ENCODE results near the gene APOBEC3G. TPM values are rescaled to one million over a fixed set of nuclear protein-coding genes. Genes with fewer than 3 reads are reported as not detected.

The APOBEC3G gene
- total and polyA plus RNA-seq, 4 experiments from 2014 or later = 44.5 to 110 (median 73.0) TPM

DNA sequence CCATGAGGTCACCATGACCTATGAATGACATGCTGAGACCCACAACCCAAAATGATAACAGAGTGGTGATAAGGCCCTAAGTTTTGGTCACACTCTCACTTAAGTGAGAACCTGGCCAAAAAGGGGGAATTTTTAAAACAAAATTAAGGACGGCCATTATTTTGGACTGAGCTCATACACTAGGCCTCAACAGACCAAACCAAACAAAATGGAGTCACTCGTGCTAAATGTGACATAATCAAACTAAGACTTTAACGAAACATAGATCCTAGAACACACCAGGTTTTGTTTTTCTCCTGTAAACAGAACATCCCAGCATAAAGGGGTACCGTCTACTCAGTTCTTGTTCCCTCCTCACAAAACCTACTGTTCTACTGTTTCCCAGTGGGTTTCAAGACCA lies 31.4 kb downstream of the APOBEC3G start:
- H3K4me1 ChIP-seq (ENCODE audit: insufficient read depth, low read length) = no peaks in the 10 kb centered on the region
- no peak for DNase-seq
- Mint-ChIP-seq H3K36me3 (no peaks in the 10 kb centered on the region), H3K27ac (peak overlapping the region in 1 of 7 donors; percentile 42), H3K9me3 (peaks cover 0 to 2% (median 0%) of the 10 kb centered on the region in 8 donors), H3K4me1 (peaks cover 0 to 7% (median 3%) of the 10 kb centered on the region in 4 donors), H3K27me3 (no peaks in the 10 kb centered on the region), H3K4me3 (no peak overlapping the region)
- H3K4me3 ChIP-seq (ENCODE audit: low read length in 2 of 2) = no peak overlapping the region
- no peaks in the 10 kb centered on the region for H3K9me3 ChIP-seq (ENCODE audit: control insufficient read depth in 1 of 2, low read length in 2 of 2)
- H3K27me3 ChIP-seq (ENCODE audit: insufficient read depth, low read length) = no peaks in the 10 kb centered on the region
- ChIA-PET CTCF (ENCODE audit: partially characterized antibody) (interaction anchor here (1.0 to 2.4 kb wide), 4 partner anchors 10 to 239 kb away, joined by 3 to 11 read pairs (median 6); no protein-coding TSS in a partner anchor), POLR2A (ENCODE audit: partially characterized antibody) (interaction anchor here (1.0 to 1.1 kb wide), 2 partner anchors 9 to 10 kb away, joined by 3 read pairs; no protein-coding TSS in a partner anchor)
- H3K36me3 ChIP-seq (ENCODE audit: insufficient read depth, low read length) = no peaks in the 10 kb centered on the region
- intact Hi-C loops (cut with micrococcal nuclease) = no loop called here
- no peak overlapping the region for H3K27ac ChIP-seq (ENCODE audit: low read depth, low read length)

GRCh38 chr22:39109361-39109760 lies 32.3 kb downstream of the APOBEC3G start:
- no peaks in the 10 kb centered on the region for H3K36me3 ChIP-seq (ENCODE audit: insufficient read depth, low read length)
- H3K27me3 ChIP-seq (ENCODE audit: insufficient read depth, low read length) = no peaks in the 10 kb centered on the region
- peaks cover 0 to 2% (median 0%) of the 10 kb centered on the region in 8 donors for H3K9me3 Mint-ChIP-seq
- no peak overlapping the region for H3K27ac ChIP-seq (ENCODE audit: low read depth, low read length)
- H3K36me3 Mint-ChIP-seq = no peaks in the 10 kb centered on the region
- no peaks in the 10 kb centered on the region for H3K27me3 Mint-ChIP-seq
- no peak overlapping the region for H3K4me3 Mint-ChIP-seq
- H3K27ac Mint-ChIP-seq = no peak overlapping the region
- no peaks in the 10 kb centered on the region for H3K4me1 ChIP-seq (ENCODE audit: insufficient read depth, low read length)
- POLR2A ChIA-PET (ENCODE audit: partially characterized antibody) = interaction anchor here (2.2 kb wide), 1 partner anchor 10 kb away, joined by 7 read pairs; no protein-coding TSS in a partner anchor
- peaks cover 0 to 5% (median 2%) of the 10 kb centered on the region in 4 donors for H3K4me1 Mint-ChIP-seq
- CTCF ChIA-PET (ENCODE audit: partially characterized antibody) = interaction anchor here (1.0 to 2.4 kb wide), 3 partner anchors 9 to 106 kb away, joined by 4 to 11 read pairs (median 8); no protein-coding TSS in a partner anchor
- intact Hi-C loops (cut with micrococcal nuclease) = no loop called here
- H3K9me3 ChIP-seq (ENCODE audit: control insufficient read depth in 1 of 2, low read length in 2 of 2) = no peaks in the 10 kb centered on the region
- no peak overlapping the region for H3K4me3 ChIP-seq (ENCODE audit: low read length in 2 of 2)
- no peak for DNase-seq

- CTCF ChIA-PET (ENCODE audit: partially characterized antibody) = interaction anchor here (0.6 kb wide), 1 partner anchor 107 kb away, joined by 4 read pairs; no protein-coding TSS in a partner anchor
- H3K4me3 ChIP-seq (ENCODE audit: low read length in 2 of 2) = no peak overlapping the region
- H3K27me3 Mint-ChIP-seq = no peaks in the 10 kb centered on the region
- POLR2A ChIA-PET (ENCODE audit: partially characterized antibody) = interaction anchor here (2.2 kb wide), 1 partner anchor 11 kb away, joined by 7 read pairs; no protein-coding TSS in a partner anchor
- intact Hi-C loops (cut with micrococcal nuclease) = no loop called here
- H3K4me1 Mint-ChIP-seq = peaks cover 4 to 11% (median 10%) of the 10 kb centered on the region in 4 donors
- no peak for DNase-seq
- H3K27ac ChIP-seq (ENCODE audit: low read depth, low read length) = no peak overlapping the region
- no peaks in the 10 kb centered on the region for H3K36me3 Mint-ChIP-seq
- H3K27me3 ChIP-seq (ENCODE audit: insufficient read depth, low read length) = no peaks in the 10 kb centered on the region
- H3K27ac Mint-ChIP-seq = peak overlapping the region in 1 of 7 donors; percentile 25
- no peaks in the 10 kb centered on the region for H3K36me3 ChIP-seq (ENCODE audit: insufficient read depth, low read length)
- peaks cover 4% of the 10 kb centered on the region for H3K4me1 ChIP-seq (ENCODE audit: insufficient read depth, low read length)
- H3K9me3 Mint-ChIP-seq = peaks cover 0 to 2% (median 0%) of the 10 kb centered on the region in 8 donors
- no peak overlapping the region for H3K4me3 Mint-ChIP-seq
- H3K9me3 ChIP-seq (ENCODE audit: control insufficient read depth in 1 of 2, low read length in 2 of 2) = no peaks in the 10 kb centered on the region
Measured at GRCh38 chr22:39110631-39111561, 33.8 kb downstream of the APOBEC3G start.

DNA sequence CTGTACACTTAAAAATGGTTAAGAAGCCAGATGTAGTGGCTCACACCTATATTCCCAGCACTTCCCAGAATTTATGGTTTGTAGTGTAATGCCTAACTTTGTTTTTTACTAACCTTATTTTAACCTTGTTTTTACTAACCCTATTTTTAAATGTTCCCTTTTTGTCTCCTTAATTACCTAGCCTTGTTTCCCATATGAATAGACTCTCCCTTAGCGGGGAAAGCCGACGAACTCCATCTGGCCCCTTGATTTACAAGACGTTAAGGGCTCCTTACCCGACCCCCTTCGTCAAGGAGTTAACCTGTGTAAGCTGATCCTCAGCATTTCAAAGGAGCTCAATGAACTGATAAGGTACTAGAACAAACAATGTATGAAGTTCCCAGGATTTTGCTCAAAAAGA lies 37.0 kb downstream of the APOBEC3G start:
- H3K36me3 Mint-ChIP-seq = no peaks in the 10 kb centered on the region
- no peak overlapping the region for H3K27ac ChIP-seq (ENCODE audit: low read depth, low read length)
- H3K27me3 Mint-ChIP-seq = no peaks in the 10 kb centered on the region
- peaks cover 0 to 2% (median 0%) of the 10 kb centered on the region in 8 donors for H3K9me3 Mint-ChIP-seq
- peaks cover 23 to 35% (median 32%) of the 10 kb centered on the region in 4 donors for H3K4me1 Mint-ChIP-seq
- H3K36me3 ChIP-seq (ENCODE audit: insufficient read depth, low read length) = no peaks in the 10 kb centered on the region
- no peaks in the 10 kb centered on the region for H3K27me3 ChIP-seq (ENCODE audit: insufficient read depth, low read length)
- peaks cover 31% of the 10 kb centered on the region for H3K4me1 ChIP-seq (ENCODE audit: insufficient read depth, low read length)
- intact Hi-C loops (cut with micrococcal nuclease) = no loop called here
- H3K9me3 ChIP-seq (ENCODE audit: control insufficient read depth in 1 of 2, low read length in 2 of 2) = no peaks in the 10 kb centered on the region
- no peak overlapping the region for H3K4me3 ChIP-seq (ENCODE audit: low read length in 2 of 2)
- peak overlapping the region in 2 of 7 donors; percentile 61 to 74 for H3K27ac Mint-ChIP-seq
- H3K4me3 Mint-ChIP-seq = no peak overlapping the region
- no peak for DNase-seq
- POLR2A ChIA-PET (ENCODE audit: partially characterized antibody) = interaction anchor here (1.2 kb wide), 1 partner anchor 37 kb away, joined by 3 read pairs; the partner anchor contains the start of gene APOBEC3G
- CTCF ChIA-PET (ENCODE audit: partially characterized antibody) = interaction anchor here (1.2 to 2.6 kb wide), 3 partner anchors 101 to 245 kb away, joined by 3 to 14 read pairs (median 13); no protein-coding TSS in a partner anchor

- H3K36me3 ChIP-seq (ENCODE audit: insufficient read depth, low read length) = no peaks in the 10 kb centered on the region
- peaks cover 23 to 35% (median 32%) of the 10 kb centered on the region in 4 donors for H3K4me1 Mint-ChIP-seq
- H3K27me3 ChIP-seq (ENCODE audit: insufficient read depth, low read length) = no peaks in the 10 kb centered on the region
- peak overlapping the region in 4 of 7 donors; percentile 2 to 80 (median 52) for H3K27ac Mint-ChIP-seq
- DNase-seq = no peak
- H3K4me1 ChIP-seq (ENCODE audit: insufficient read depth, low read length) = peaks cover 31% of the 10 kb centered on the region
- intact Hi-C loops (cut with micrococcal nuclease) = loop anchor here (5.0 kb wide), 1 partner anchor 38 kb away; the partner anchor contains the start of gene APOBEC3G
- POLR2A ChIA-PET (ENCODE audit: partially characterized antibody) = interaction anchor here (0.7 to 1.2 kb wide), 4 partner anchors 20 to 246 kb away, joined by 3 to 4 read pairs (median 3); partner anchors contain the start of gene APOBEC3G
- peak overlapping the region in 3 of 8 donors; percentile 17 to 26 (median 18) for H3K4me3 Mint-ChIP-seq
- H3K4me3 ChIP-seq (ENCODE audit: low read length in 2 of 2) = no peak overlapping the region
- peaks cover 0 to 2% (median 0%) of the 10 kb centered on the region in 8 donors for H3K9me3 Mint-ChIP-seq
- no peaks in the 10 kb centered on the region for H3K9me3 ChIP-seq (ENCODE audit: control insufficient read depth in 1 of 2, low read length in 2 of 2)
- H3K27ac ChIP-seq (ENCODE audit: low read depth, low read length) = no peak overlapping the region
- H3K36me3 Mint-ChIP-seq = no peaks in the 10 kb centered on the region
- H3K27me3 Mint-ChIP-seq = no peaks in the 10 kb centered on the region
- CTCF ChIA-PET (ENCODE audit: partially characterized antibody) = interaction anchor here (1.3 to 2.6 kb wide), 4 partner anchors 17 to 246 kb away, joined by 3 to 14 read pairs (median 8); no protein-coding TSS in a partner anchor
Measured at GRCh38 chr22:39115570-39115969, 38.5 kb downstream of the APOBEC3G start.

GRCh38 chr22:39115977-39116621 lies 39.0 kb downstream of the APOBEC3G start:
- peaks cover 31% of the 10 kb centered on the region for H3K4me1 ChIP-seq (ENCODE audit: insufficient read depth, low read length)
- no peaks in the 10 kb centered on the region for H3K36me3 ChIP-seq (ENCODE audit: insufficient read depth, low read length)
- intact Hi-C loops (cut with micrococcal nuclease) = loop anchor here (2.0 to 5.0 kb wide), 2 partner anchors 25 to 39 kb away; partner anchors contain the start of gene APOBEC3G
- DNase-seq = peak in 1 of 5 donors; percentile 72
- peaks cover 0 to 1% (median 0%) of the 10 kb centered on the region in 8 donors for H3K9me3 Mint-ChIP-seq
- POLR2A ChIA-PET (ENCODE audit: partially characterized antibody) = interaction anchor here (0.7 to 1.2 kb wide), 3 partner anchors 21 to 246 kb away, joined by 3 to 4 read pairs (median 3); no protein-coding TSS in a partner anchor
- H3K36me3 Mint-ChIP-seq = no peaks in the 10 kb centered on the region
- H3K4me3 Mint-ChIP-seq = peak overlapping the region in 2 of 8 donors; percentile 53 to 82
- CTCF ChIA-PET (ENCODE audit: partially characterized antibody) = interaction anchor here (1.3 to 2.6 kb wide), 3 partner anchors 17 to 247 kb away, joined by 3 to 14 read pairs (median 4); no protein-coding TSS in a partner anchor
- peak overlapping the region; percentile 21 for H3K27ac ChIP-seq (ENCODE audit: low read depth, low read length)
- H3K27me3 ChIP-seq (ENCODE audit: insufficient read depth, low read length) = no peaks in the 10 kb centered on the region
- no peak overlapping the region for H3K4me3 ChIP-seq (ENCODE audit: low read length in 2 of 2)
- no peaks in the 10 kb centered on the region for H3K9me3 ChIP-seq (ENCODE audit: control insufficient read depth in 1 of 2, low read length in 2 of 2)
- H3K4me1 Mint-ChIP-seq = peaks cover 23 to 36% (median 28%) of the 10 kb centered on the region in 4 donors
- H3K27me3 Mint-ChIP-seq = no peaks in the 10 kb centered on the region
- peak overlapping the region; percentile 60 to 92 (median 84) for H3K27ac Mint-ChIP-seq
